Mesenchymal stem cell (in vitro differentiated cells and primary cell): ENCODE measurements around the gene TRIOBP.

Source experiments
- DNase-seq: peaks from one replicate; pipeline ENCODE4 v3.0.0-alpha.2; 2013
- H2AFZ ChIP-seq: one replicate; pipeline ENCODE4 v1.6.1; 2013; ENCODE audit warnings: low read depth, mild to moderate bottlenecking, control low read depth, inconsistent platforms, low read length, moderate library complexity
- H2AK5ac ChIP-seq: 2 replicates; pipeline ENCODE4 v1.6.1; 2013; ENCODE audit warnings: low read length, moderate library complexity, mild to moderate bottlenecking, inconsistent platforms; ENCODE audit not compliant: severe bottlenecking
- H2BK120ac ChIP-seq: one replicate; pipeline ENCODE4 v1.6.1; 2013; ENCODE audit warnings: low read depth, mild to moderate bottlenecking, inconsistent platforms, low read length, moderate library complexity
- H2BK12ac ChIP-seq, 2 experiments: one replicate each; pipeline ENCODE4 v1.6.1; 2013; ENCODE audit warnings: inconsistent platforms in 2 of 2, low read length in 2 of 2, mild to moderate bottlenecking in 2 of 2, moderate library complexity in 2 of 2, control low read depth in 1 of 2
- H2BK15ac ChIP-seq: one replicate; pipeline ENCODE4 v1.6.1; 2013; ENCODE audit warnings: mild to moderate bottlenecking, low read depth, inconsistent platforms; ENCODE audit not compliant: poor library complexity, severe bottlenecking
- H2BK5ac ChIP-seq: 2 replicates; pipeline ENCODE4 v1.6.1; 2013; ENCODE audit warnings: low read depth, mild to moderate bottlenecking, low read length, control low read depth, inconsistent platforms; ENCODE audit not compliant: poor library complexity, severe bottlenecking
- H3K14ac ChIP-seq, 2 experiments: one replicate each; pipeline ENCODE4 v1.6.1; 2013; ENCODE audit warnings: inconsistent platforms in 2 of 2, low read length in 2 of 2, control low read depth in 1 of 2, mild to moderate bottlenecking in 1 of 2, moderate library complexity in 1 of 2
- H3K18ac ChIP-seq, 2 experiments: one replicate each; pipeline ENCODE4 v1.6.1; 2013; ENCODE audit warnings: inconsistent platforms in 2 of 2, low read length in 2 of 2, control low read depth in 1 of 2, low read depth in 1 of 2, mild to moderate bottlenecking in 1 of 2
- H3K23ac ChIP-seq, 2 experiments: one replicate each; pipeline ENCODE4 v1.6.1; 2013; ENCODE audit warnings: inconsistent platforms in 2 of 2, low read length in 2 of 2, mild to moderate bottlenecking in 2 of 2, moderate library complexity in 2 of 2, control low read depth in 1 of 2
- H3K27ac ChIP-seq: 2 replicates; pipeline ENCODE4 v1.5.1; 2013; ENCODE audit warnings: mild to moderate bottlenecking, moderate library complexity, low read length, control low read depth, inconsistent platforms; ENCODE audit not compliant: poor library complexity, severe bottlenecking
- H3K27me3 ChIP-seq, 2 experiments: 2 replicates each; pipeline versions ENCODE4 v1.6.1 to v1.7.0; 2013; ENCODE audit warnings: low read length in 2 of 2, mild to moderate bottlenecking in 2 of 2, moderate library complexity in 2 of 2, control low read depth in 1 of 2, inconsistent platforms in 1 of 2; ENCODE audit not compliant: control insufficient read depth in 1 of 2, insufficient read depth in 1 of 2
- H3K36me3 ChIP-seq, 2 experiments: 2 replicates each; pipeline versions ENCODE4 v1.6.1 to v1.7.0; 2013; ENCODE audit warnings: low read length in 2 of 2, control low read depth in 1 of 2, inconsistent platforms in 1 of 2, low read depth in 1 of 2, mild to moderate bottlenecking in 1 of 2; ENCODE audit not compliant: insufficient read depth in 2 of 2, control insufficient read depth in 1 of 2
- H3K4ac ChIP-seq, 2 experiments: one replicate each; pipeline ENCODE4 v1.6.1; 2013; ENCODE audit warnings: inconsistent platforms in 2 of 2, low read length in 2 of 2, mild to moderate bottlenecking in 2 of 2, moderate library complexity in 2 of 2, control low read depth in 1 of 2, low read depth in 1 of 2
- H3K4me1 ChIP-seq: 2 replicates; pipeline ENCODE4 v1.6.1; 2013; ENCODE audit warnings: low read depth, low read length, control low read depth; ENCODE audit not compliant: control insufficient read depth, insufficient read depth
- H3K4me2 ChIP-seq: 2 replicates; pipeline ENCODE4 v1.6.1; 2013; ENCODE audit warnings: low read length, mild to moderate bottlenecking, inconsistent platforms; ENCODE audit not compliant: poor library complexity, severe bottlenecking
- H3K4me3 ChIP-seq, 2 experiments: 2 replicates each; pipeline versions ENCODE4 v1.5.1 to v1.7.0; 2013; ENCODE audit warnings: low read length in 2 of 2, mild to moderate bottlenecking in 2 of 2, control low read depth in 1 of 2, low read depth in 1 of 2; ENCODE audit not compliant: insufficient read depth in 1 of 2
- H3K79me1 ChIP-seq: replicated peaks from 2 replicates; pipeline ENCODE4 v1.6.1; 2013; ENCODE audit warnings: mild to moderate bottlenecking, control low read depth, low read length, inconsistent platforms; ENCODE audit not compliant: poor library complexity, severe bottlenecking
- H3K9ac ChIP-seq: 2 replicates; pipeline ENCODE4 v1.7.0; 2013; ENCODE audit warnings: mild to moderate bottlenecking, low read length, moderate library complexity
- H3K9me3 ChIP-seq: 2 replicates; pipeline ENCODE4 v1.7.0; 2013; ENCODE audit warnings: mild to moderate bottlenecking, low read length; ENCODE audit not compliant: control insufficient read depth
- H4K8ac ChIP-seq: one replicate; pipeline ENCODE4 v1.6.1; 2013; ENCODE audit warnings: inconsistent platforms, mild to moderate bottlenecking, low read length, moderate library complexity
- H4K91ac ChIP-seq: one replicate; pipeline ENCODE4 v1.6.1; 2013; ENCODE audit warnings: mild to moderate bottlenecking, low read length, inconsistent platforms
- WGBS: methylation state at CpG from one replicate; pipeline ENCODE4 v1.1.7; 2013; ENCODE audit warnings: mixed read lengths; 5-methylcytosine and 5-hydroxymethylcytosine counted together

The TRIOBP gene

DNA sequence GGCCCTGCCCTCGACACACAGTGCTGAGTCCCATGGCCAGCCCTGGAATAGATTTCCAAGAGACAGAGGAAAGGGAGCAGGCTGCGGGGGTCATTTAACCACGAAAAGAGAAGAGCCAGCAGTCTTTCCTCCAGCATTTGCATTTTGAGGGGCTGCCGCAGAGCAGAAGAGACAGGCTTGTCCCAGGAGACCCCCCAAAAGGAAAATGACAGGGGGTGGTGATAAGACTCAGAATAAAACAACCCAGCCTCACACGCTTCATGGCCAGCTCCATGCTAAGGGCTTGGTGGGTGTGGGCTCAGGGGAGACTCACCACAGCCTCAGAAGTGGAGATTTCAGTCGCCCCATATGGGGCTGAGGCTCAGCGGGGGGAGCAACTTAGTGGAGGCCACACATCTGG, 16.9 kb downstream of the TRIOBP start:
- H3K4me3 ChIP-seq = no peak overlapping the region
- no peak overlapping the region for H4K91ac ChIP-seq
- 98% methylated on average over 7 of the region's 7 CpGs for WGBS
- H2BK15ac ChIP-seq = no peak overlapping the region
- H3K79me1 ChIP-seq = no peaks in the 10 kb centered on the region
- H3K18ac ChIP-seq = no peak overlapping the region
- H3K4ac ChIP-seq = no peak overlapping the region
- H3K4me1 ChIP-seq = no peaks in the 10 kb centered on the region
- DNase-seq = no peak
- H3K27me3 ChIP-seq = no peaks in the 10 kb centered on the region
- H2AK5ac ChIP-seq = no peak overlapping the region
- no peaks in the 10 kb centered on the region for H3K9me3 ChIP-seq
- no peak overlapping the region for H3K9ac ChIP-seq
- no peak overlapping the region for H3K23ac ChIP-seq
- H4K8ac ChIP-seq = no peak overlapping the region
- no peak overlapping the region for H3K27ac ChIP-seq
- H2BK120ac ChIP-seq = no peak overlapping the region
- no peak overlapping the region for H3K4me2 ChIP-seq
- H2BK12ac ChIP-seq = no peak overlapping the region
- H3K36me3 ChIP-seq = peaks cover 0 to 15% of the 10 kb centered on the region in 2 experiments
- H2AFZ ChIP-seq = no peak overlapping the region
- no peak overlapping the region for H2BK5ac ChIP-seq
- no peak overlapping the region for H3K14ac ChIP-seq

DNA sequence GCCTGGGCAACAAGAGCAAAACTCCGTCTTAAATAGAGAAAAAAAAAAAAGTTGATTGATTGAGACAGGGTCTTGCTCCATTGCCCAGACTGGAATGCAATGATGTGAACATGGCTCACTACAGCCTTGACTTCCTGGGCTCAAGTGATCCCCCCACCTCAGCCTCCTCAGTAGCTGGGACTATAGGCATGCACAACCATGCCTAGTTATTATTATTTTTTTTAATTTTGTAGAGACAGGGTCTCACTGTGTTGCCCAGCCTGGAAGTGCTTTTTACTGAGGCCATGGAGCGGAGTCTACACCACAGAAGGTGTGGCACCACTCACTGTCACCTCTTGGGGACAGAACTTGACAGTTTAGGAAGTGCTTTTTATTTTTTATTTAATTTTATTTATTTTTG, 17.8 kb downstream of the TRIOBP start:
- 91% methylated on average over 2 of the region's 2 CpGs for WGBS
- H2BK120ac ChIP-seq = no peak overlapping the region
- H3K4me3 ChIP-seq = no peak overlapping the region
- no peak overlapping the region for H2BK12ac ChIP-seq
- no peak overlapping the region for H3K14ac ChIP-seq
- H3K23ac ChIP-seq = no peak overlapping the region
- no peak overlapping the region for H2BK5ac ChIP-seq
- H3K4ac ChIP-seq = no peak overlapping the region
- no peak for DNase-seq
- H3K9ac ChIP-seq = no peak overlapping the region
- H3K4me1 ChIP-seq = no peaks in the 10 kb centered on the region
- no peak overlapping the region for H3K27ac ChIP-seq
- H2AFZ ChIP-seq = no peak overlapping the region
- no peaks in the 10 kb centered on the region for H3K27me3 ChIP-seq
- H3K9me3 ChIP-seq = no peaks in the 10 kb centered on the region
- H4K91ac ChIP-seq = no peak overlapping the region
- H3K4me2 ChIP-seq = no peak overlapping the region
- no peak overlapping the region for H2BK15ac ChIP-seq
- H3K36me3 ChIP-seq = peaks cover 0 to 12% of the 10 kb centered on the region in 2 experiments
- H4K8ac ChIP-seq = no peak overlapping the region
- H3K79me1 ChIP-seq = no peaks in the 10 kb centered on the region
- no peak overlapping the region for H3K18ac ChIP-seq
- no peak overlapping the region for H2AK5ac ChIP-seq

DNA sequence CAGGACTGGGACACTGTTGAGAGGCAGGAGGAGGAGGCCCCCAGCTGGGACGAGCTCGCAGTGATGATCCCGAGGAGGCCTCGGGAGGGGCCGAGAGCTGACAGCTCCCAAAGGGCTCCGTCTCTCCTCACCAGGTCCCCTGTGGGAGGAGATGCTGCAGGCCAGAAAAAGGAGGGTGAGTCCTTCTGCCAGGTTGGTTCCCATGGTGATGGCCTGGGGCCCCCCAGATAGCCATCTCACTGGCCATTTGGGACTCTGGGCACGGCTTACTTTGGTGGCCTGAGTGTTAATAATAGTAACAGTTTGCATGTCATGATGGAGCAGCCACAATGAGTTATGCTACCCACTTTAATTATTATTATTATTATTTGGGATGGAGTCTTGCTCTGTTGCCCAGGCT, 18.9 kb downstream of the TRIOBP start:
- H2BK5ac ChIP-seq = no peak overlapping the region
- H3K36me3 ChIP-seq = peaks cover 0 to 4% of the 10 kb centered on the region in 2 experiments
- 89% methylated on average over 6 of the region's 7 CpGs for WGBS

DNA sequence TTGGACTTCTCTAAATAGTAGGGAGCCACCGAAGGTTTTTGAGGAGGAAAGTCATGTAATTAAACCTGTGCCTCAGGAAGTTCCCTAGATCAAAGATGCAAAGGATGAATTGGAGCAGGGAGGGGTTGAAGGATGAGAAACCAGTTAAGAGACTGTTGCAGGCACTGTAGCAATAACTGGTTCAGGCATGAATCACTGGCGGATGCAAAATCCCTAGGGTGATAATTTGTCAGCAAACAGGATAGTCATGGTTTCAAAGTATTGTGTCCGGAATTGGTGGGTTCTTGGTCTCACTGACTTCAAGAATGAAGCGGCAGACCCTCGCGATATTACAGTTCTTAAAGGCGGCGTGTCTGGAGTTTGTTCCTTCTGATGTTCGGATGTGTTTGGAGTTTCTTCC, 19.9 kb downstream of the TRIOBP start:
- Histone ChIP-seq H2AFZ (no peak overlapping the region), H4K8ac (no peak overlapping the region), H3K4me2 (no peak overlapping the region), H3K4me1 (no peaks in the 10 kb centered on the region), H3K23ac (no peak overlapping the region), H2BK15ac (no peak overlapping the region), H3K18ac (no peak overlapping the region), H2BK5ac (no peak overlapping the region), H2BK120ac (no peak overlapping the region), H3K79me1 (no peaks in the 10 kb centered on the region), H3K4me3 (no peak overlapping the region), H3K9me3 (no peaks in the 10 kb centered on the region), H3K27ac (no peak overlapping the region), H4K91ac (no peak overlapping the region), H2BK12ac (no peak overlapping the region), H3K14ac (no peak overlapping the region), H3K36me3 (peaks cover 0 to 4% of the 10 kb centered on the region in 2 experiments), H2AK5ac (no peak overlapping the region), H3K9ac (peak overlapping the region; percentile 26), H3K4ac (no peak overlapping the region), H3K27me3 (no peaks in the 10 kb centered on the region)
- peak; percentile 75 for DNase-seq
- whole genome bisulfite sequencing = 83% methylated on average over 9 of the region's 9 CpGs

More for the DNA sequence above, 18.9 kb downstream of the TRIOBP start:
- Histone ChIP-seq H2AFZ (no peak overlapping the region), H3K27ac (no peak overlapping the region), H3K23ac (no peak overlapping the region), H2AK5ac (no peak overlapping the region), H3K4me3 (no peak overlapping the region), H2BK120ac (no peak overlapping the region), H2BK15ac (no peak overlapping the region), H3K18ac (no peak overlapping the region), H3K27me3 (no peaks in the 10 kb centered on the region), H2BK12ac (no peak overlapping the region), H3K4ac (no peak overlapping the region), H3K14ac (no peak overlapping the region), H3K79me1 (no peaks in the 10 kb centered on the region), H3K9ac (no peak overlapping the region), H4K91ac (no peak overlapping the region), H4K8ac (no peak overlapping the region), H3K4me1 (no peaks in the 10 kb centered on the region), H3K9me3 (no peaks in the 10 kb centered on the region), H3K4me2 (no peak overlapping the region)
- no peak for DNase-seq
